Measurements from ENCODE around the gene GCNT1. TPM values are rescaled to one million over a fixed set of nuclear protein-coding genes. Genes with fewer than 3 reads are reported as not detected.

Gene GCNT1
- total RNA-seq, 1 donor from 2014 or later, result 3.7 TPM

DNA sequence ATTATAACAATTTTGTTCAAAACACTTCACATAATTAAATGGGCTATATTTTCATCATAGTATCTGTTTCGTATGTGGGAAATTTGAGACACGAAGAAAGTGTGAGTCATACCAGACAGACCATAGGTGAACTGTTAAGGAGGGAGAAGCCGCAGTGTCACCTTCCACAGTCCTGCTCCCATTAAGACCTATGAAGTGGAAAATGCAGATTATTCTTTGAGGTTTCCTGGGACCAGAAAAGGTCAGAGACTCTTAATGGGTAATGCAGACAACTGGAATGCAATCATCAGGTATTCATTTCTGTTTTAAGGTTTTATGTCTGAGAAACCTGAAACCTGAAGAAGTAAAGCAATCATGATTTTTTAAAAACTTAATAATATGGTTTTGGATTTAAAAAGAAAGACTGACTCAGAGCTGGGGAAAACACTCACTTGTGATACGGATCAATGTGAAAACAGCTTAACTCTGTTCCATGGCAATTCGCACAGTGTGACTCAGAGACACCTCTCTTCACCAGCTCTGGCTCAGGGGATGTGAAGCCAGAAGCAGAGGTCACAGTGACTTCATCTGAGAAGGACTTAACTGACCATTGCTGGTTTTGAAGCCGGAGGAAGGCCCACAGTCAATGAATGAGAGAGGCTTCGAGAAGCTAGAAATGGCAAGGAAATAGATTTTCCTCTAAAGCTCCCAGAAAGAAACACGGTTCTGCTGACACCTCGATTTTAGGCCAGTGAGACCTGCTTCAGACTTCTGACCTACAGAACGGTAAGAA is 17.2 kb upstream of the GCNT1 start:
- Histone ChIP-seq H3K27ac (ENCODE audit: low read depth, low read length) (no peak overlapping the region), H3K9ac (ENCODE audit: low read depth in 1 of 3, low read length in 3 of 3) (no peak overlapping the region), H3K36me3 (ENCODE audit: control insufficient read depth in 3 of 3, insufficient read depth in 3 of 3, low read length in 3 of 3) (no peaks in the 10 kb centered on the region), H3K9me3 (ENCODE audit: control insufficient read depth in 3 of 3, low read length in 3 of 3) (no peaks in the 10 kb centered on the region), H3K4me1 (ENCODE audit: control insufficient read depth in 3 of 3, insufficient read depth in 3 of 3, low read length in 3 of 3) (no peaks in the 10 kb centered on the region), H3K27me3 (ENCODE audit: control insufficient read depth in 3 of 3, insufficient read depth in 3 of 3, low read length in 3 of 3) (no peaks in the 10 kb centered on the region), H3K4me3 (ENCODE audit: low read length in 3 of 3) (no peak overlapping the region)

DNA sequence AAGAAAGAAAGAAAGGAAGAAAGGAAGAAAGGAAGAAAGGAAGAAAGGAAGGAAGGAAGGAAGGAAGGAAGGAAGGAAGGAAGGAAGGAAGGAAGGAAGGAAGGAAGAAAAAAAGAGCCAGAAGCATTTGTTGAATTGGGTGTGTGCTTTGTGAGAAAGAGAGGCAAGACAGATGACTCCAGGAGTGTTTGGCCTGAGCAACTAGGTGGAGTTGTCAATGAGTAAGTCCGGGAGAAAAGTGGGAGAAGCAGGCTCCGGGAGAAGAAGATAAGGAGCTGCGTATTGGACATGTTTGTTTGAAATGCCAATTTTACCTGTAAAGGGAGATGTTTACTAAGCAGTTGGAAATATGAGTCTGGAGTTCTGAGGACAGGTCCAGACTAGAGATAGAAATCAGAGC is 15.1 kb upstream of the GCNT1 start:
- Histone ChIP-seq H3K9me3 (ENCODE audit: control insufficient read depth in 3 of 3, low read length in 3 of 3) (no peaks in the 10 kb centered on the region), H3K36me3 (ENCODE audit: control insufficient read depth in 3 of 3, insufficient read depth in 3 of 3, low read length in 3 of 3) (no peaks in the 10 kb centered on the region), H3K4me1 (ENCODE audit: control insufficient read depth in 3 of 3, insufficient read depth in 3 of 3, low read length in 3 of 3) (no peaks in the 10 kb centered on the region), H3K4me3 (ENCODE audit: low read length in 3 of 3) (no peak overlapping the region), H3K9ac (ENCODE audit: low read depth in 1 of 3, low read length in 3 of 3) (no peak overlapping the region), H3K27me3 (ENCODE audit: control insufficient read depth in 3 of 3, insufficient read depth in 3 of 3, low read length in 3 of 3) (no peaks in the 10 kb centered on the region), H3K27ac (ENCODE audit: low read depth, low read length) (no peak overlapping the region)

DNA sequence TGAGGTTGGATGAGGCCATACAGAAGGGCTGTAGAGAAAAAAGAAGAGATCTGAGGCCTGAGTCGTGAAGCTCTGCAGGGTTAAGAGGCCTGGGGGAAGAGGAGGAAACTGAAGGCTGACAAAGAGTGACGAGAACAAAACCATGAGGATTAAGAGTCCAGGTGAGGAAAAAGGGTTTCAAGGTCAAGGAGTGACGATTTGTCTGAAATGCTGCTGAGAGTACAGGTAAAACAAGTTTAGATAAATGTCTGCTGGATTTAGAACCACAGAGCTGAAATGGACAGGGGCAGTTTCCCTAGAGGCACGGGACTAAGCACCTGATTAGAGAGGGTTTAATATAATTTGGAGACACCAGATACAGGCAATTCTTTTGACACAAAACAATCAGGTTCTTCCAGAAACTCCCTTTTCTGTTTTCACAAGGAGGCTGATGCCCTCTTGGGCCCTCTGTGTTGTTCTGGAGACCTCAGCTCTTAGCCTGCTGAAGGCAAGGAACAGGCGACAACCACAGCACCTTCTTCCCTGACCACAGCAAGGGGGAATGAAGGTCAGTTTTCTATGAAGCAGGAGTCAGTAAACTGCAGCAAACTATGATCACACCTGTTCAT is 14.6 kb upstream of the GCNT1 start:
- Histone ChIP-seq H3K4me3 (ENCODE audit: low read length in 3 of 3) (no peak overlapping the region), H3K4me1 (ENCODE audit: control insufficient read depth in 3 of 3, insufficient read depth in 3 of 3, low read length in 3 of 3) (no peaks in the 10 kb centered on the region), H3K27me3 (ENCODE audit: control insufficient read depth in 3 of 3, insufficient read depth in 3 of 3, low read length in 3 of 3) (no peaks in the 10 kb centered on the region), H3K9me3 (ENCODE audit: control insufficient read depth in 3 of 3, low read length in 3 of 3) (no peaks in the 10 kb centered on the region), H3K27ac (ENCODE audit: low read depth, low read length) (no peak overlapping the region), H3K36me3 (ENCODE audit: control insufficient read depth in 3 of 3, insufficient read depth in 3 of 3, low read length in 3 of 3) (no peaks in the 10 kb centered on the region), H3K9ac (ENCODE audit: low read depth in 1 of 3, low read length in 3 of 3) (no peak overlapping the region)

DNA sequence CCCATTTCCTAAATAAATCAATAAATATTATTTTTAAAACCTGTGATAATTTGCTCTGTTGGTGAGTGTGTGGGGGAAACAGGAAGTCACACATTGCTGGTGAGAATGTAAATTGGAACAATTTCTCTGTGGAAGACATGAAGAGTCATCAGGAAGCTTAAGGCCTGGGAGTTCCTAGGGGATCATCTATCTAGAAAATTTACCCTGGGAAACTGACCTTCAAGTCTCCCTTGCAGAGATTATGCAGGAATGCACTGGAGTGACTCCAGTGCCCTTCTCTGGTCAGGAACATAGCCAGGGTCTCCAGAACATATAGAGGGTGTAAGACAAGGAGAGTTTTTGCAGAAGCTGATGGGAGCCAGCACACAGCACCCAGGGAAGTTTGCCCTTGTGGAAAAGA is 13.0 kb upstream of the GCNT1 start:
- no peaks in the 10 kb centered on the region for H3K27me3 ChIP-seq (ENCODE audit: control insufficient read depth in 3 of 3, insufficient read depth in 3 of 3, low read length in 3 of 3)
- no peak overlapping the region for H3K9ac ChIP-seq (ENCODE audit: low read depth in 1 of 3, low read length in 3 of 3)
- no peaks in the 10 kb centered on the region for H3K4me1 ChIP-seq (ENCODE audit: control insufficient read depth in 3 of 3, insufficient read depth in 3 of 3, low read length in 3 of 3)
- H3K27ac ChIP-seq (ENCODE audit: low read depth, low read length), result no peak overlapping the region
- H3K9me3 ChIP-seq (ENCODE audit: control insufficient read depth in 3 of 3, low read length in 3 of 3), result no peaks in the 10 kb centered on the region
- no peaks in the 10 kb centered on the region for H3K36me3 ChIP-seq (ENCODE audit: control insufficient read depth in 3 of 3, insufficient read depth in 3 of 3, low read length in 3 of 3)
- no peak overlapping the region for H3K4me3 ChIP-seq (ENCODE audit: low read length in 3 of 3)

DNA sequence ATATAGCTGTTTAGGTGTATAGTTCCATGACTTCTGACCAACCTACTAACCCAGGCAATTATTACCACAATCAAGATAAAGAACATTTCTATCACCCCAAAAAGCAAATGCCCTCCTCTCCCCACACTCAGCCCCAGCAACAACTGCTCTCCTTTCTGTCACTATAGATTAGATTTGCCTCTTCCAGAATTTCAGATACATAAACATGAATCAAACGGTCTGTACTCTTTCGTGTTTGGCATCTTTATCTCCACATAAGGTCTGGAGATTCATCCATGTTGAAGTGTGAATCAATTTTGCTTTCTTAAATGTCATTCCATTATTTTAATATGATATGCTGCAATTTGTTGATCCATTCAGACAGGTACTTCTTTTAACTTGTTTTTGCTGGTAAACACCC is 10.5 kb upstream of the GCNT1 start:
- Histone ChIP-seq H3K36me3 (ENCODE audit: control insufficient read depth in 3 of 3, insufficient read depth in 3 of 3, low read length in 3 of 3) (no peaks in the 10 kb centered on the region), H3K27ac (ENCODE audit: low read depth, low read length) (no peak overlapping the region), H3K4me1 (ENCODE audit: control insufficient read depth in 3 of 3, insufficient read depth in 3 of 3, low read length in 3 of 3) (no peaks in the 10 kb centered on the region), H3K9ac (ENCODE audit: low read depth in 1 of 3, low read length in 3 of 3) (no peak overlapping the region), H3K9me3 (ENCODE audit: control insufficient read depth in 3 of 3, low read length in 3 of 3) (no peaks in the 10 kb centered on the region), H3K27me3 (ENCODE audit: control insufficient read depth in 3 of 3, insufficient read depth in 3 of 3, low read length in 3 of 3) (peaks cover 0 to 3% (median 0%) of the 10 kb centered on the region in 3 donors), H3K4me3 (ENCODE audit: low read length in 3 of 3) (no peak overlapping the region)

DNA sequence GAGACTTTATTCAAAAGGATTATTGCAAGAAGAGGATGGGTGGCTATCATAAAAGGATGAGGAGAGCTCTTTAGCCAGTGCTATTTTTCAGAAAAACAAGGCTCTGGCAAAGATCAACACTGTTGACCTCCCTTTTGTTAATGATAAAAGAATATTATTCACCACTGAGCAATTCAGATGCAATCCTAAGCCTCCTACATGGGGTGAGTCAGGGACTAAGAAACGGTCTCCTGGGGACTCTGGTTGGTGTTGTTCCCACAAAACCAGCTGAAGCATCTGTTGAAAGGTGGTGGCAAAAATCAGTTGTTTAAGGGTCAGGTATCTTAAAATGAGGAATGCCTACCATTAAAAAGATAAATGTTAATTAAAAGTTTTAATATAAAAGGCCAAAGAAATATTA is 7.7 kb upstream of the GCNT1 start:
- H3K4me1 ChIP-seq (ENCODE audit: control insufficient read depth in 3 of 3, insufficient read depth in 3 of 3, low read length in 3 of 3), result no peaks in the 10 kb centered on the region
- no peaks in the 10 kb centered on the region for H3K9me3 ChIP-seq (ENCODE audit: control insufficient read depth in 3 of 3, low read length in 3 of 3)
- peaks cover 0 to 3% (median 0%) of the 10 kb centered on the region in 3 donors for H3K27me3 ChIP-seq (ENCODE audit: control insufficient read depth in 3 of 3, insufficient read depth in 3 of 3, low read length in 3 of 3)
- no peak overlapping the region for H3K9ac ChIP-seq (ENCODE audit: low read depth in 1 of 3, low read length in 3 of 3)
- no peaks in the 10 kb centered on the region for H3K36me3 ChIP-seq (ENCODE audit: control insufficient read depth in 3 of 3, insufficient read depth in 3 of 3, low read length in 3 of 3)
- H3K4me3 ChIP-seq (ENCODE audit: low read length in 3 of 3), result no peak overlapping the region
- H3K27ac ChIP-seq (ENCODE audit: low read depth, low read length), result no peak overlapping the region

DNA sequence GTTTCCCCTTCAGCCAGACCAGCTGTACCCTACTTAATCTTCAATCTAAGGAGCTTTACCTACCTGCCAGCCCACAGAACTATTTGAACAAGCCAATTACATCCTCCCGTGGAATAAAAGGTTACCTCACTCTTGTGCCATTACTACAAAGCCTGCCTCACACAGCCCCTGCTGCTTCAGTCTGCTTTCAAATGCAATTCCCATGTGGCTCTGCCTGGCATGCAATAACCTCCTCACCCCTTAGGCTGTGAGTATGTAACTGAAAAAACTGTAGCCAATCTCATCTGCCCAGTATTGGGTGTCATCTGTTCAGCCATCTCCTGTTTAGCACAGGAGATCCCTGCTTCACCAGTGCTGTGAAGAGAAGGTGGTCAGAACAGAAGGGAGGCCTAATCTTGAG is 6.1 kb upstream of the GCNT1 start:
- Histone ChIP-seq H3K27me3 (ENCODE audit: control insufficient read depth in 3 of 3, insufficient read depth in 3 of 3, low read length in 3 of 3) (peaks cover 0 to 3% (median 0%) of the 10 kb centered on the region in 3 donors), H3K4me1 (ENCODE audit: control insufficient read depth in 3 of 3, insufficient read depth in 3 of 3, low read length in 3 of 3) (no peaks in the 10 kb centered on the region), H3K36me3 (ENCODE audit: control insufficient read depth in 3 of 3, insufficient read depth in 3 of 3, low read length in 3 of 3) (no peaks in the 10 kb centered on the region), H3K27ac (ENCODE audit: low read depth, low read length) (no peak overlapping the region), H3K4me3 (ENCODE audit: low read length in 3 of 3) (no peak overlapping the region), H3K9me3 (ENCODE audit: control insufficient read depth in 3 of 3, low read length in 3 of 3) (no peaks in the 10 kb centered on the region), H3K9ac (ENCODE audit: low read depth in 1 of 3, low read length in 3 of 3) (no peak overlapping the region)

DNA sequence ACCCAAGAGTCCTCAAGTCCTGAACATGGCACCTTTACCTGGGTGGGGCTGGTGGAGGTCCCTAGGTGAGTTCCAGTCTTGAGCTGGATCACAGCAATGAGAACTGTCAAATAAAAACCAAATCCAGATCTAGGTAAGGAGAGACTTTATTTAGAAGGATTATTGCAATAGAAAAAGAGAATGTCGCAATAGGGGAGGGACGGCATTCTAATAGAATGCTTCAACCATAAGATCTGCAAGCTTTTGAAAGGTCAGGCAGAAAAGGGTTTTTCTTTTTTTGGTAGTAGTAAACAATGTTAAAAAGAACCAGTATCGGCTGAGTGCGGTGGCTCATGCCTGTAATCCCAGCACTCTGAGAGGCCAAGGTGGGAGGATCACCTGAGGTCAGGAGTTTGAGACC is 5.2 kb upstream of the GCNT1 start:
- H3K27ac ChIP-seq (ENCODE audit: low read depth, low read length), result no peak overlapping the region
- no peaks in the 10 kb centered on the region for H3K4me1 ChIP-seq (ENCODE audit: control insufficient read depth in 3 of 3, insufficient read depth in 3 of 3, low read length in 3 of 3)
- H3K36me3 ChIP-seq (ENCODE audit: control insufficient read depth in 3 of 3, insufficient read depth in 3 of 3, low read length in 3 of 3), result no peaks in the 10 kb centered on the region
- peaks cover 0 to 3% (median 0%) of the 10 kb centered on the region in 3 donors for H3K27me3 ChIP-seq (ENCODE audit: control insufficient read depth in 3 of 3, insufficient read depth in 3 of 3, low read length in 3 of 3)
- no peak overlapping the region for H3K4me3 ChIP-seq (ENCODE audit: low read length in 3 of 3)
- no peaks in the 10 kb centered on the region for H3K9me3 ChIP-seq (ENCODE audit: control insufficient read depth in 3 of 3, low read length in 3 of 3)
- no peak overlapping the region for H3K9ac ChIP-seq (ENCODE audit: low read depth in 1 of 3, low read length in 3 of 3)

DNA sequence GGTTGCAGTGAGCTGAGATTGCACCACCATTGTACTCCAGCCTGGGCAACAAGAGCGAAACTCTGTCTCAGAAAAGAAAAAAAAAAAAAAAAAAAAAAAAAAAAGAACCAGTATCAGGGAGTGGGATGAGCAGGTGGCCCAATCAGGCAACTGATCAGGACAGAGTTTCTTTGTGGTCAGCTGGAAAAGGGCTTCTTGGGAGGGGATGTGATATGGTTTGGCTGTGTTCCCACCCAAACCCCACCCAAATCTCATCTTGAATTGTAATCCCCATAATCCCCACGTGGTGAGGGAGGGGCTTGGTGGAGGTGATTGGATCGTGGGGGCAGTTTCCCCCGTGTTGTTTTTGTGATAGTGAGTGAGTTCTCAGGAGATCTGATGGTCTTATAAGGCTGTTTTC is 4.7 kb upstream of the GCNT1 start:
- Histone ChIP-seq H3K27me3 (ENCODE audit: control insufficient read depth in 3 of 3, insufficient read depth in 3 of 3, low read length in 3 of 3) (peaks cover 0 to 3% (median 0%) of the 10 kb centered on the region in 3 donors), H3K9ac (ENCODE audit: low read depth in 1 of 3, low read length in 3 of 3) (no peak overlapping the region), H3K36me3 (ENCODE audit: control insufficient read depth in 3 of 3, insufficient read depth in 3 of 3, low read length in 3 of 3) (no peaks in the 10 kb centered on the region), H3K4me3 (ENCODE audit: low read length in 3 of 3) (no peak overlapping the region), H3K9me3 (ENCODE audit: control insufficient read depth in 3 of 3, low read length in 3 of 3) (no peaks in the 10 kb centered on the region), H3K27ac (ENCODE audit: low read depth, low read length) (no peak overlapping the region), H3K4me1 (ENCODE audit: control insufficient read depth in 3 of 3, insufficient read depth in 3 of 3, low read length in 3 of 3) (peaks cover 0 to 5% (median 3%) of the 10 kb centered on the region in 3 donors)

DNA sequence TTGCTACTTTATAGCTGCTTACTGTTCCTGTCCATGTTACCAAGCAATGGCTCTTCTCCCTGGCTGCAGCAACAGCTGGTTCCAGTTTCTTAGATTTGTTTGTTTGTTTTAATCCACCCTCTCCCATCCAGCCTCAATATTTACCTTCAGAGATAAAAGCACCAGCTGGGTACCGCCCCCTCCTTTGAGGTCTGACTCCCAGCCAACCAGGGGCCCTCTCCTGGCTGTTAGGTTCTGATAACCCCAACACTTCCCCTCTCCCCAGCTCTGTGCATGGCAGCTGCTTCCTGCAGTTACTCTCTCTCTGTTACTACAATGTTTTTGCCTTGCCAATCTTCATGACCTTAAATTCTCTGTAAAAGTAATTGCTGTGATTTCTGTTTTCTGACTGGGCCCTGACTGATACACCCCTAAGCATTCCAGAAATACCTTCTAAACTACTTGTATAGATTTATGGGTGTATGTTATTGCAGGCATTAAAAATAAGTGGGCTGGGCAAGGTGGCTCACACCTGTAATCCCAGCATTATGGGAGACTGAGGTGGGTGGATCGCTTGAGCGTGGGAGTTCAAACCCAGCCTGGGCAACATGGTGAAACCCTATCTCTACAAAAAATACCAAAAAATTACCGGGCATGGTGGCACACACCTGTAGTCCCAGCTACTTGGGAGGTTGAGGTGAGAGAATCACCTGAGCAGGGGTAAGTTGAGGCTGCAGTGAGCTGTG is 2.6 kb upstream of the GCNT1 start:
- no peak overlapping the region for H3K9ac ChIP-seq (ENCODE audit: low read depth in 1 of 3, low read length in 3 of 3)
- H3K4me1 ChIP-seq (ENCODE audit: control insufficient read depth in 3 of 3, insufficient read depth in 3 of 3, low read length in 3 of 3), result peaks cover 9 to 14% (median 12%) of the 10 kb centered on the region in 3 donors
- no peaks in the 10 kb centered on the region for H3K36me3 ChIP-seq (ENCODE audit: control insufficient read depth in 3 of 3, insufficient read depth in 3 of 3, low read length in 3 of 3)
- no peak overlapping the region for H3K4me3 ChIP-seq (ENCODE audit: low read length in 3 of 3)
- no peak overlapping the region for H3K27ac ChIP-seq (ENCODE audit: low read depth, low read length)
- peaks cover 6 to 8% (median 7%) of the 10 kb centered on the region in 3 donors for H3K27me3 ChIP-seq (ENCODE audit: control insufficient read depth in 3 of 3, insufficient read depth in 3 of 3, low read length in 3 of 3)
- H3K9me3 ChIP-seq (ENCODE audit: control insufficient read depth in 3 of 3, low read length in 3 of 3), result no peaks in the 10 kb centered on the region
